Stomach (tissue), 4 donors: ENCODE results near the gene TANGO2.

Experiments used
- EP300 ChIP-seq: sonication (generic); formaldehyde crosslinking; IDR thresholded peaks from one replicate; pipeline ENCODE4 v1.6.1; 2017; ENCODE audit warnings: antibody characterized with exemption
- POLR2A ChIP-seq, 4 donors: fragments of 450-650 bp; IDR thresholded peaks; one replicate each; pipeline ENCODE4 v1.6.1; 2016; ENCODE audit warnings: antibody characterized with exemption in 4 of 4, control low read depth in 2 of 4, mild to moderate bottlenecking in 1 of 4, moderate library complexity in 1 of 4
- POLR2AphosphoS5 ChIP-seq, 3 donors: sonication (generic); formaldehyde crosslinking; IDR thresholded peaks; one replicate each; pipeline ENCODE4 v1.6.1; 2016; ENCODE audit warnings: antibody characterized with exemption in 3 of 3
- TF ChIP-seq, protein P1 (sequence below), 7 experiments: fragments of 450-650 bp in 4 of 7; fragments of 200-600 bp in 3 of 7; sonication (generic) in 3 of 7; IDR thresholded peaks; one replicate each; pipeline ENCODE4 v1.5.1; 2016 to 2019; ENCODE audit warnings: antibody characterized with exemption in 7 of 7, control low read depth in 2 of 7, mild to moderate bottlenecking in 1 of 7

DNA sequence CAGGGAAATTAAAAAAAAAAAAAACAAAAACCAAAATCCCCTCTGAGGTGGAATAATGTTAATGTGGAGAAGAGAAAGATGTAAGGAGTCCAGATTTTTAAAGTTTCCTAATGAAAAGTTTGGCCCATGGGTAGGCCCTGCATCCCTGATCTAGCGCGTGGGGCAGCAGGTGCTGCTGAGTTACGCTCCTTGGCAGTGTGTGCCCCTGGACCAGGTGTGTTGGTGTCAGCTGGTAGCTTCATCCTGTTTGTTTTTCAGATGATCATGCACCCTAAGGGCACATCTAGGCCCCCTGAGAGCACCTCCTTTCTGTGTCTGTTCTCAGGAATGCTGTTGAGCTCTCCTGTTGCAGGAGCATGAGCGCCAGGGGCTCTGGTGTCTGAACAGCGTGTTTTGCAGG lies 65.9 kb downstream of the TANGO2 start:
- TF ChIP-seq, protein P1, sequence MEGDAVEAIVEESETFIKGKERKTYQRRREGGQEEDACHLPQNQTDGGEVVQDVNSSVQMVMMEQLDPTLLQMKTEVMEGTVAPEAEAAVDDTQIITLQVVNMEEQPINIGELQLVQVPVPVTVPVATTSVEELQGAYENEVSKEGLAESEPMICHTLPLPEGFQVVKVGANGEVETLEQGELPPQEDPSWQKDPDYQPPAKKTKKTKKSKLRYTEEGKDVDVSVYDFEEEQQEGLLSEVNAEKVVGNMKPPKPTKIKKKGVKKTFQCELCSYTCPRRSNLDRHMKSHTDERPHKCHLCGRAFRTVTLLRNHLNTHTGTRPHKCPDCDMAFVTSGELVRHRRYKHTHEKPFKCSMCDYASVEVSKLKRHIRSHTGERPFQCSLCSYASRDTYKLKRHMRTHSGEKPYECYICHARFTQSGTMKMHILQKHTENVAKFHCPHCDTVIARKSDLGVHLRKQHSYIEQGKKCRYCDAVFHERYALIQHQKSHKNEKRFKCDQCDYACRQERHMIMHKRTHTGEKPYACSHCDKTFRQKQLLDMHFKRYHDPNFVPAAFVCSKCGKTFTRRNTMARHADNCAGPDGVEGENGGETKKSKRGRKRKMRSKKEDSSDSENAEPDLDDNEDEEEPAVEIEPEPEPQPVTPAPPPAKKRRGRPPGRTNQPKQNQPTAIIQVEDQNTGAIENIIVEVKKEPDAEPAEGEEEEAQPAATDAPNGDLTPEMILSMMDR (IDR thresholded peaks at IDR 0.05): no peak
- no peak for TF ChIP-seq POLR2A (IDR thresholded peaks at IDR 0.05)
- no peak for TF ChIP-seq POLR2AphosphoS5 (IDR thresholded peaks at IDR 0.05)
- TF ChIP-seq EP300: no peak
